DMS 273 (cell line): ENCODE measurements around the gene ZDHHC14.
A peak's percentile ranks its signal among the peaks of the same experiment; 100 is the strongest.
"Not testable (repeated sequence)": the region's sequence is repeated elsewhere in the genome, so short reads cannot be mapped to it uniquely, and the experiment has no call there.

ENCODE experiments used
- DNase-seq: peaks from one replicate; lab custom pipeline; 2025; ENCODE audit not compliant: unreplicated experiment; lab: John Stamatoyannopoulos, UW

Gene ZDHHC14

DNA sequence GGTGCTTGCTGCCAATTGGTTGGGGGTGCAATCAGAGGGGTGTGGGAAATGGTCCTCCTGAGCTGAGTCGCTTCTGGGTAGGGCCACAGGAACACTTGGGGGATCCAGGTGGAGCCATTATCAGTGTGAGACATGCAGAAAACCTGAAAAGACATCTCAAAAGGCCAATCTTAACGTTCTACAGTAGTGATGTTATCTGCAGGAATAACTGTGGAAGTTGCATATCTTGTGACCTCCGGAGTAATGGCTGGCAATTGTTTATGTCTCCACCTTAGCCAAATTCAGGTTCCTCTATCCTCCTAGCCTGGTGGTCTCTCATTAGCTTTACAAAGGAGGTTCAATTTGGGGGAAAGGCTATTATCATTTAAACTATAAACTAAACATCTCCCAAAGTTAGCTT is 327.2 kb downstream of the ZDHHC14 start:
- no peak for DNase-seq

DNA sequence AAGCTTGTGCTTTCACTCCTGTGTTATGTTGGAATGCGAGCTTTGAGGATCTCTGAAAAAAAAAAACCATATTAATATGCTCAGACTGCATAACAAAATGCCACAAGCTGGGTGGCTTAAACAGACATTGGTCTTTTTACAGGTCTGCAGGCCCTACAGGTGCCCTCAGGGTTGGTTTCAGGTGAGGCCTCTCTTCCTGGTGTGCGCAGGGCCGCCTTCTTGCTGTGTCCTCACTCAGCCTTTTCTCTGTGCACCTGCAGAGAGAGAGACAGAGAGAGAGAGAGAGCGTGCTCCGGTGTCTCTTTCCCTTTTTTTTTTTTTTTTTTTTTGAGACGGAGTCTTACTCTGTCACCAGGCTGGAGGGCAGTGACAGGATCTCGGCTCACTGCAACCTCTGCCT is 327.9 kb downstream of the ZDHHC14 start:
- no peak for DNase-seq

- DNase-seq = no peak
Observed at GRCh38 chr6:157709555-157709954, 328.6 kb downstream of the ZDHHC14 start.

DNA sequence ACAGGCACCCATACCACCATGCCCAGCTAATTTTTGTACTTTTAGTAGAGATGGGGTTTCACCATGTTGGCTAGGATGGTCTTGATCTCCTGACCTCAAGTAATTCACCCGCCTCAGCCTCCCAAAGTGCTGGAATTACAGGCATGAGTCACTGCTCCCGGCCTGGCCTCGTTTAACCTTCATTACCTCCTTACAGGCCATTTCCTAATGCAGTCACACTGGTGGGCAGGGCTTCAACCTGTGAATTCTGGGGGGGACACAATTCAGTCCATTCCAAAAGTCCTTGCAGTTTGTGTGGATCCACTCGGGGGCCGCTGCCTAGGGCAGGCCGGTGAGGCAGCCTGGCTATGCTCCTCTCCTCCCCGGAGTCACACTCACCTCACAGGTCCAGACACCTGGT is 329.6 kb downstream of the ZDHHC14 start:
- DNase-seq = no peak

DNA sequence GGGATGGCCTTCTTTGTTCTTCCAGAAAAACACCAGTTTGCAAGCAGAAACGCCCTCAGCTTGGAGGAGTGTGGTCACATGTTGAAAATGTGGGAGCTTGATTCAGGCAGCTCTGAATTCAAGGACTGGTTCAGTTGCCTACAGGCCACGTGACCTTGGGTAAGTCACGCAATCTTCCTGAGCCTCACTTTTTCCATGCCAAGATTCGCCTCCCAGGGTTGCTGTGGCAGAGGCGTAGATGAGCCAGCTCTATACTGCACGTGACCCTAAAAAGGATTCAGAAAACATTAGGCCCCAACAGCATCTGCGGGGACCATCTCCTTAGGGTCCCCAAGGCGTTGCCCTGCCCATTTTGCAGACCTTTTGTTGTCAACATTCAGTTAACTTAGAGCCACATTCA is 330.1 kb downstream of the ZDHHC14 start:
- DNase-seq = no peak

- DNase-seq = no peak
Observed at GRCh38 chr6:157712585-157713295, 331.8 kb downstream of the ZDHHC14 start.

DNA sequence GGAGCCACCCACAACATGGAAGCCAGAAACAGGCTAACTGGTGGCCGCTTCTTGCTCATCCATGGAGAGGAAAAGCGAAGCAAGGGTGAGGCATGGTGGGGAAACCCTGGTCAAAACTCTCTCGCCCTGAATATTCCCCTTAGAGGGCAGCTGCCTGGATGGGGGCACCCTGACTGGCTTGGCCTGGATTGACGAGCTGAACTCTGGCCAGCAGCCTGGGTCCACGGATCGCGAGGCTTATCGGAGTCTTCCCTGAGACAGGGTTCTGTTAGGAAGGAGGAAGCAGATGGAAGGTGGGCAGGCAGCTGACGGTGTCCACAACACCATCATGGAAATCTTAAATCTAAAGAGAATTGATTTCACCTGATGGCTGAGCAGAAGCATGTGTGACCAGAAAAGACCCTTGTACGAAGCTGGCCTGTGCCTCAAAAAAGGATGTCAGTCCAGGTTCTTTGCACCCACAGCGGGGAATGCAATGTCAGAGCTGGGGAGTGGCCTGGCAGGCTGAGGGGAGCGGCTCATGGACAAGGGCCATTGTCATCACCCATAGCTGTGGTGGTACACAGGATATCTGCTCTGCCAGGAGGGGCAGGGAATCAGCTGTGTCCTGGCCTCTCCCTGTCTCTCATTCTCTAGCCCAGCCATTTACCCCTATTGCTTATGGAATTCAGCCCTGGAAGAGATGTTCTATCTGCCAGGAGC is 332.6 kb downstream of the ZDHHC14 start:
- no peak for DNase-seq

DNA sequence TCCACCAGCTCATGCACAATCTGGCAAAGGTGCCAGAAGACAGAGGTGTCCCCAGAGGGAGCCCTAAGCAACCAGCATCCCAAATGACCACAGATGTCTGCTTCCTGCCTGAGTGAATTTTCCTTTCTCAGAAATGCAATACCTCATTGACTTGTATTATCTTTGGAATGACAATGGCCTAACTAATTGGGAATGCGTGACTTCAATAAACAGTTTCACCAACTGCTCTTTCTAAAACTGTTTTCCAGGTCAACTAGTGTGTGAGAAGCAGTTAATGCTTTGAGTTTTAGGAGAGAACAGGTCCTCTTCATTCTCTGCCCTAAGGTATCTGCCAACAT is 333.1 kb downstream of the ZDHHC14 start:
- DNase-seq = peak; percentile 14

DNA sequence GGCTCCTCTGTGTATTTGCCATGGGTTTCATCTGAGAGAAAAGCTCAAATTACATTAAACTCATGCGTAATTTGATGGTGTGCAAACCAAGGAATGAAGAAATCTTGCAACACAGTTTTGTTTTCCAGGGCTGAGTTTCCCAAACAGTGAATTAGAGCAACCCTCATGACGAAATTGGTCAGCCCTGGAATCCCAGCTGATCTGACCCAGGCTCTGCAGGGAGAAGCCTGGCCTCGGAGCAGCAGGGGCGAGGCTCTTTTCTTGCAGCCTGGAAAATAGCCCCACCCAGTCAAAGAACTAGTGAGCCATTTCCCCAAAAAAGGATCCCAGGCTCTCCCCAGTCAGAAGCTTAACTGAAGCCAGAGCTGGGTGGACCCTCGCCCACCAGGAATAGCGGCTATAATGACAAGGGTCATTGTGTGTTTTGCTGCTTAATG is 334.8 kb downstream of the ZDHHC14 start:
- DNase-seq = no peak

DNA sequence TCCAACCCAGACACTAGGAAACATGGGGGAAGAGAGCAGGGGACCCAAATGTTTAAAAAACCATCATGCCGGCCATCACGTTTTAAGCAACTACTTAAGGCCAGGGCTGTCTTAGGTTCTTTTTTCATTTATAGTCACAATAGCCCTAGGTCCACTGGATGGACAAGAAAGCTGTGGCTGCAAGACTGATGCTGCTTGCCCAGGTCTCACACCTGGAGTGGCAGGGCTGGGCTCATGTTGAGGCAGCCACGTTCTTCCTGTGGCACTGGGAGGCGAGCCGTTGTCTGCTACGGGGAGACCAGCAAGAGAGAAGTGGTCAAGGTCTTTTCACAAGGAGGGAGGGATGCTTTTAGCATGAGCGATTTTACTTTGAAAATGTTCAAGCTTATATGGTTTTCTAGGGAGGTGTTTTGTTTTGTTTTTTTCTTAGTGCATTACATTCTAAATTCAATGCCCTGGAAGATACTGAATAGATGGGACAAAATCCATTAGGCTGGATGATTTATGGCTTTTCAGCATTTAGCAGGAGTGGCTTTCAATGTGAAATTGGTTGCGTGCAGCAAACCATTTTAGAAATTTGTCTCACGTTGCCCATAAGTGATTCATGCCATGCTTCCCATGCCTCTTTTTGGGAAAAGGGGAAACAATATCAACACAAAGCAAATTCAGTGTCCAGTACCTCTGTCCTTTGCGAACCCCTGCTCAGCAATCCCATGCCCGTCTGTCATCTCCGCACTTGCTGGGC is 335.4 kb downstream of the ZDHHC14 start:
- no peak for DNase-seq

DNA sequence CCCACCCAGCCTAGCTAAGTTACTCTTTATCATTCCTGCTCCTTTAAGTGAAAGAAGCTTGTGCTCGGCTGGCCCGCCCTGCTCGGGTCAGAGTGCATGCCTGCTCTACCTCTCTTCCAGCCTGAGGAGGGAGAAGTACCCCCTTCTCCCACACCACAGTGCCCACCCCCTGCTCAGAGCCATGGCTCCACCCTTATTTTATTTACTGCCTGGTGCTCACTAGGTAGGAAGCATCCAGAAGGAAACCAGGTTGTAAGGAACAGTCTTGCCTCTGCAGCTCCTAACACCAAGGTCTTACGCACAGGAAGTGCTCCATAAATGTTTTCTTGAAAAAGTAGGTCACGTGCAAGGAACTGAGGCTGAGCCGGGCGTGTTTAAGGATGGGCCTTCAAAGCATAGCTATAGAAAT is 336.4 kb downstream of the ZDHHC14 start:
- no peak for DNase-seq

GRCh38 chr6:157718503-157719187 is 337.7 kb downstream of the ZDHHC14 start:
- DNase-seq = no peak

DNA sequence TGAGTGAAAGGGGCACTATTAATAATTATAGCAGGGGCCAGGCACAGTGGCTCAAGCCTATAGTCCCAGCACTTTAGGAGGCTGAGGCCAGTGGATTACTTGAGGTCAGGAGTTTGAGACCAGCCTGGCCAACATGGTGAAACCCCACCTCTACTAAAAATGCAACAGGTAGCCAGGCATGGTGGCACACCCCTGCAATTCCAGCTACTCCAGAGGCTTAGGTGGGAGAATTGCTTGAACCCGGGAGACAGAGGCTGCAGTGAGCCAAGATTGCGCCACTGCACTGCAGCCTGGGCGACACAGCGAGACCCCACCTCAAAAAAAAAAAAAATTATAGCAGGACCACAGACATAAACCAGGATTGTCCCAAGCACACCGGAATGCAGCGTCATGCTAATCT is 340.0 kb downstream of the ZDHHC14 start:
- not testable (repeated sequence) for DNase-seq

- no peak for DNase-seq
Observed at GRCh38 chr6:157721426-157721825, 340.4 kb downstream of the ZDHHC14 start.

DNA sequence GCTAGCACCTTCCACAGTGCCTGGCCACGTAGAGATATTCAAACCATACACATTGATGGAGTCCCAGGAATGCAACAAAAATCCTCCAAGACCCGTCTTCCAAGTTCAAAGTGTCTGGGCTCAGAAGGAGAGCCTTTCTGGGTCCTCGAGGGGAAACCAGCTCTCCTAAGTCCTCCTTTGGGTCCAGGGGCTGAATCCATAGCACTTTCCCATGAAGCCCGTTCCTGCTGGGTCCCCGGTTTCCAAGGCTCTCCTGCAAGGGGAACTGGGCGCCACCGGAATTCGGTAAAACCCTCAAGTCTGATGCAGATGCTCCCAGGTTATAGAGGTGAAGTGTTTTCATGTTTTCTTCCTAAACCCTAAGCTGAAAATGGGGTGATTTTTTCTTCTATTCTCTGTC is 340.8 kb downstream of the ZDHHC14 start:
- no peak for DNase-seq

- DNase-seq = no peak
Observed at GRCh38 chr6:157723376-157723775, 342.4 kb downstream of the ZDHHC14 start.

DNA sequence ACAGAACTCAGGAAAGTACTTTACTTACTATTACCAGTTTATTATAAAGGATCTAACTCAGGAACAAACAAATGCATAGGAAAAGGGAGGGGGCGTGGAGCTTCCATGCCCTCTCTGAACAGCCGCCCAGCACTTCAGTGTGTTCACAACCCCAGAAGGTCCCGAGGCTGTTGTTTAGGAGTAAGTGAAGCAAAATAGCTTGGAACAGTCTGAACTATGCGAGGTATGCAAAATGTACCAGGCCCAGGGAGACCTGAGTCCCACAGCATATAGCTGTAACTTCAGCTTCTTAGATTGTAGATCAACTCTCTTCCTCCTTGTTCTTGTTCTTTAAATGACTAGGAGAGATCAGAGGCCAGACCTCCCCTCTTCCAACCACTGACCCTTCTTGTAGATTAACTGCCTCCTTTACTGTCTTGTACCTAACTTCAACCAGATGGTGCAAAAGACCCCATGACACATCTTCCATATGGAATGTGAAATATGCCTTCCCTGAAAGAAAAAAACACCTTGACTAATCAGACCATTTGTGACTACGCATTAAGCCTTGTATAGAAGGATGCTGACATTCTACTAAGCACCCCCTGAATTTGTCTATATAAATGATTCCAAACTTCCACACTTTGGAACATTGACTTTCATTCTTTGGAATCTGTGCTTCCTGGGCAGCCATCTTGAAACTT is 343.3 kb downstream of the ZDHHC14 start:
- no peak for DNase-seq

DNA sequence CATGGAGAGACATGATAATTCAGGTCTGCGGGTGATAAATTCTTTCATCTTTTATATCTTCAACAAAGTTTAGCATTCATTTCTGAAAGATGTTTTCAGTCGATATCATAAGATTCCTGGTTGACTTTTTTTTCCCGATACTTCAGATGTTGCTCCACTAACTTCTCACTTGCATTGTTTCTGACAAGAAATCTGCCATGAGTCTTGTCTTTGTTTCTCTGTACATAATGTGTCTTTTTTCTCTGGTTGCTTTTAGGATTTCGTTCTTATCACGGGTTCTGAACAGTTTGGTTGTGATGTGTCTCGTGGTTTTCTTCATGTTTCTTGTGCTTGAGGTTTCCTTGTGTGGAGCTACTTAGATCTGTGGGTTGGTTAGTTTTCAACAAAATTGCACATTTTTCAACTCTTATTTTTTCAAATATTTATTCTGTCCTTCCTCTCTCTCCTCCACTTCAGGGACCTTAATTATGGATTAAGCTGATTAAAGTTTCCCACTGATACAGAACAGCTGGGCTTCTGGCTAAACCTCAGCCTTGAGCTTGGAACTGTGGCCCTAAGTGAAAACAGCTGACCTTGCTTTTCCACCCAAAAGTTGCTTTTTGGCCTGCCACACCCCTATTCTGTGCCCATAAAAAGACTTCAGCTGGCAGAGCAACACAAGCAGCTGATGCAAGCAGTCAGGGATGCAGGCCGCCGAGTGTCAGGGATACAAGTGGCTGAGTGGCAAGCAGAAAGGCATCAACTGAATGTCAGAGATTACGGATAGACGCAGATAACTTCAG is 344.2 kb downstream of the ZDHHC14 start:
- DNase-seq = no peak

- DNase-seq = no peak
Observed at GRCh38 chr6:157725836-157726235, 344.8 kb downstream of the ZDHHC14 start.
